PFSK-1 (cell line): Measurements from ENCODE around the gene NRXN3.

Experiments used
- FOXP2 ChIP-seq: optimal IDR thresholded peaks from 2 replicates; pipeline ENCODE3; 2011; ENCODE audit warnings: borderline replicate concordance, control low read depth, inconsistent platforms; ENCODE audit not compliant: insufficient read depth; ENCODE audit errors: extremely low read length, extremely low read depth
- POLR2AphosphoS5 ChIP-seq: IDR thresholded peaks from 2 replicates; pipeline ENCODE4 v1.6.1; 2012; ENCODE audit warnings: low read depth, mild to moderate bottlenecking, control low read depth, low read length, moderate library complexity
- TAF1 ChIP-seq: IDR thresholded peaks from 2 replicates; pipeline ENCODE4 v1.6.1; 2012; ENCODE audit warnings: low read length, control low read depth, borderline replicate concordance; ENCODE audit not compliant: insufficient read depth

DNA sequence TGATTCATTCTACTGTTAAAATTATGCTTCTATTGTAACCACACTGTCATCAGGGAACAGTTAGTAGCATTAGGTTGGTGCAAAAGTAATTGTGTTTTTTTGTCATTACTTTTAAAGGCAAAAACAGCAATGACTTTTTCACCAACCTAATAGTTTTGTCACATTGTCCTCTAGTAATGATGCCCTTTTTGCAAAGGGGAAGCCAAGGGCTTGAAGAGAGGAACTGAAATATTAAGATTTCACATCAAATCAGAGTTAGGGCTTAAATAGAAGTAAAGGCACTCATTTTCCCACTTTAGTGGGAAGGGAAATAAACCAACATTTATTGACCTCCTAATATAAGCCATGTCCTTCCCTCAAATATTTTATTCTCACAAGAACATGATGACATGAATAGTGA lies 273.7 kb downstream of the NRXN3 start:
- TF ChIP-seq TAF1 (no peak), POLR2AphosphoS5 (no peak), FOXP2 (no peak)
